ENCODE data around the gene ABCB6.

DNA sequence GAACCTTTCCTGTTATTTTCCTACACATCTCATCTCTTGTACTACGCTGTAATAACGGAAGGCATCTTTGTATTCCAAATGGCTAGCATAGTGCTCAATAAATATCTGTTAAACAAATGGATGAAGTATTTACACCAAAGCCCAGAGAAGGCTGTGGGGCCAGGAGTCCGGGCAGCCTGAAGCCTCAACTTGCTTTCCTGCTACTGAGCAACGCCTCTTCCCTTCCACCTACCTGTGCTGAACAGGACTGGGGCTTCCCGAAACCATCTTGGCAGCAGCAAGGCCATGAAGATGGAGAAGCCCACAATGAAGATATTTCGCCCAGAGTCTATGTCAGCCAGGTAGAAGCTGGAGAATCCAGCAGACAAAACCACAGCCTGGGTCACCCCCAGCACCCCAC lies 55.6 kb downstream of the ABCB6 start:
- TF ChIP-seq FOXM1 (IDR thresholded peaks at IDR 0.05; ENCODE audit: borderline replicate concordance) (no peak), FOXK2 (IDR thresholded peaks at IDR 0.05) (no peak), NFRKB (IDR thresholded peaks at IDR 0.05) (no peak), ELF4 (IDR thresholded peaks at IDR 0.05) (no peak), SUZ12 (IDR thresholded peaks at IDR 0.05) (no peak), ZNF384 (IDR thresholded peaks at IDR 0.05) (no peak)
- TF ChIP-seq, protein P1, sequence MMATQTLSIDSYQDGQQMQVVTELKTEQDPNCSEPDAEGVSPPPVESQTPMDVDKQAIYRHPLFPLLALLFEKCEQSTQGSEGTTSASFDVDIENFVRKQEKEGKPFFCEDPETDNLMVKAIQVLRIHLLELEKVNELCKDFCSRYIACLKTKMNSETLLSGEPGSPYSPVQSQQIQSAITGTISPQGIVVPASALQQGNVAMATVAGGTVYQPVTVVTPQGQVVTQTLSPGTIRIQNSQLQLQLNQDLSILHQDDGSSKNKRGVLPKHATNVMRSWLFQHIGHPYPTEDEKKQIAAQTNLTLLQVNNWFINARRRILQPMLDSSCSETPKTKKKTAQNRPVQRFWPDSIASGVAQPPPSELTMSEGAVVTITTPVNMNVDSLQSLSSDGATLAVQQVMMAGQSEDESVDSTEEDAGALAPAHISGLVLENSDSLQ (IDR thresholded peaks at IDR 0.05), result no peak

Measured in HEK293T (cell line).